BJ (cell line): ENCODE data around the gene KRT222. TPM values are rescaled to one million over a fixed set of nuclear protein-coding genes. Genes with fewer than 3 reads are reported as not detected.

Experiments used
- CTCF ChIA-PET: fragments of 350-600 bp; formaldehyde crosslinking; extraction: SDS; loops from one replicate; lab custom pipeline; 2021; ENCODE audit warnings: antibody characterized with exemption, inconsistent platforms; lab: Yijun Ruan, JAX
- POLR2A ChIA-PET: fragments of 300-600 bp; sonication (Branson Sonifier 250); formaldehyde crosslinking; extraction: SDS; loops from one replicate; lab custom pipeline; 2021; ENCODE audit warnings: antibody characterized with exemption; lab: Charles Lee
- DNase-seq: peaks from one replicate; pipeline ENCODE4 v3.0.0-alpha.2; 2011; ENCODE audit warnings: low read depth
- H3K27me3 ChIP-seq: 2 replicates; pipeline ENCODE4 v1.6.0; 2011; ENCODE audit warnings: low read length; ENCODE audit not compliant: control insufficient read depth, insufficient read depth
- H3K36me3 ChIP-seq: 2 replicates; pipeline ENCODE4 v1.5.1; 2011; ENCODE audit warnings: low read length; ENCODE audit not compliant: control insufficient read depth, insufficient read depth
- H3K4me3 ChIP-seq: 2 replicates; pipeline ENCODE4 v1.5.1; 2011; ENCODE audit warnings: low read depth, mild to moderate bottlenecking, control low read depth, low read length
- polyA plus RNA-seq: library from polyadenylated mRNA; depleted of rRNA; stranded (reverse); fragments of >200 nt; gene quantifications from 2 replicates; pipeline ENCODE4 v1.2.3, GENCODE V29; 2011
- TF ChIP-seq, protein P1 (sequence below): IDR thresholded peaks from 2 replicates; pipeline ENCODE4 v1.5.1; 2011; ENCODE audit warnings: low read depth, mild to moderate bottlenecking, control low read depth, inconsistent platforms, low read length, moderate library complexity; ENCODE audit not compliant: insufficient read depth

The KRT222 gene
- polyA plus RNA-seq, 1 experiment = not detected

- H3K4me3 ChIP-seq = no peak overlapping the region
- no peaks in the 10 kb centered on the region for H3K36me3 ChIP-seq
- CTCF ChIA-PET = interaction anchor here (1.4 kb wide), 1 partner anchor 22 kb away, joined by 3 read pairs; no protein-coding TSS in a partner anchor
- POLR2A ChIA-PET = no interaction called here
- peaks cover 12% of the 10 kb centered on the region for H3K27me3 ChIP-seq
- DNase-seq = no peak
- TF ChIP-seq, protein P1, sequence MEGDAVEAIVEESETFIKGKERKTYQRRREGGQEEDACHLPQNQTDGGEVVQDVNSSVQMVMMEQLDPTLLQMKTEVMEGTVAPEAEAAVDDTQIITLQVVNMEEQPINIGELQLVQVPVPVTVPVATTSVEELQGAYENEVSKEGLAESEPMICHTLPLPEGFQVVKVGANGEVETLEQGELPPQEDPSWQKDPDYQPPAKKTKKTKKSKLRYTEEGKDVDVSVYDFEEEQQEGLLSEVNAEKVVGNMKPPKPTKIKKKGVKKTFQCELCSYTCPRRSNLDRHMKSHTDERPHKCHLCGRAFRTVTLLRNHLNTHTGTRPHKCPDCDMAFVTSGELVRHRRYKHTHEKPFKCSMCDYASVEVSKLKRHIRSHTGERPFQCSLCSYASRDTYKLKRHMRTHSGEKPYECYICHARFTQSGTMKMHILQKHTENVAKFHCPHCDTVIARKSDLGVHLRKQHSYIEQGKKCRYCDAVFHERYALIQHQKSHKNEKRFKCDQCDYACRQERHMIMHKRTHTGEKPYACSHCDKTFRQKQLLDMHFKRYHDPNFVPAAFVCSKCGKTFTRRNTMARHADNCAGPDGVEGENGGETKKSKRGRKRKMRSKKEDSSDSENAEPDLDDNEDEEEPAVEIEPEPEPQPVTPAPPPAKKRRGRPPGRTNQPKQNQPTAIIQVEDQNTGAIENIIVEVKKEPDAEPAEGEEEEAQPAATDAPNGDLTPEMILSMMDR = no peak
Observed at GRCh38 chr17:40702271-40702670, 37.3 kb upstream of the KRT222 start.

- TF ChIP-seq, protein P1 = no peak
- CTCF ChIA-PET = interaction anchor here (1.7 kb wide), 1 partner anchor 31 kb away, joined by 3 read pairs; no protein-coding TSS in a partner anchor
- H3K36me3 ChIP-seq = no peaks in the 10 kb centered on the region
- no peak for DNase-seq
- no peak overlapping the region for H3K4me3 ChIP-seq
- peaks cover 20% of the 10 kb centered on the region for H3K27me3 ChIP-seq
- POLR2A ChIA-PET = no interaction called here
Observed at GRCh38 chr17:40699853-40700252, 34.9 kb upstream of the KRT222 start.

- CTCF ChIA-PET = interaction anchor here (1.7 kb wide), 1 partner anchor 31 kb away, joined by 3 read pairs; no protein-coding TSS in a partner anchor
- POLR2A ChIA-PET = no interaction called here
Observed at GRCh38 chr17:40699371-40699770, 34.4 kb upstream of the KRT222 start.

GRCh38 chr17:40697297-40697696, 32.3 kb upstream of the KRT222 start:
- no peak for DNase-seq
- no peaks in the 10 kb centered on the region for H3K36me3 ChIP-seq
- ChIA-PET CTCF (interaction anchor here (0.9 to 1.9 kb wide), 2 partner anchors 951 to 968 kb away, joined by 3 to 4 read pairs; no protein-coding TSS in a partner anchor), POLR2A (no interaction called here)
- H3K27me3 ChIP-seq = peaks cover 15% of the 10 kb centered on the region
- H3K4me3 ChIP-seq = no peak overlapping the region
- TF ChIP-seq, protein P1 = no peak

More at GRCh38 chr17:40699371-40699770, 34.4 kb upstream of the KRT222 start:
- DNase-seq = no peak
- TF ChIP-seq, protein P1 = no peak
- Histone ChIP-seq H3K36me3 (no peaks in the 10 kb centered on the region), H3K4me3 (no peak overlapping the region), H3K27me3 (peaks cover 20% of the 10 kb centered on the region)

DNA sequence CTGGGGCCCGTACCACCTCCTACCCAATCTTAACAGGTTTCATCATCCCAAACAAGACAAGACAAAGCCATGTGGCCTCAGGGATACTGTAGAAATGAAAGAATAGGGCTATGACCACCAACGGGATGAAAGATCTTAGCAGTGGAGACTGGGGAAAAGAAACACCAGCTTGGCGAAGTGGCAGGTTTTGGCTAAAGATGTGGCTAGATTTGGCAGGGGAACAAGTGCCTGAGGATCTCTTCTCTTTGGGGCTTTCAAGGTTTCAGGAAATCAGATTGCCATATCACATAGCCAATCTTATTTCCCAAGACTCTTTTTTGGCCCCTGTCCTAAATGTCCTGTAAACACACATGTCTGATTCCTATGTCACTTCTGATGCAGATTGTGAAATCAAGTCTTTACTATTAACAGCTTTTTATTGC, 31.7 kb upstream of the KRT222 start:
- TF ChIP-seq, protein P1 = no peak
- CTCF ChIA-PET = no interaction called here
- no peak for DNase-seq

More for the DNA sequence above, 31.7 kb upstream of the KRT222 start:
- peaks cover 15% of the 10 kb centered on the region for H3K27me3 ChIP-seq
- no peaks in the 10 kb centered on the region for H3K36me3 ChIP-seq
- POLR2A ChIA-PET = no interaction called here
- H3K4me3 ChIP-seq = no peak overlapping the region
